Measurements from ENCODE around the gene TRPV4. TPM values are rescaled to one million over a fixed set of nuclear protein-coding genes. Genes with fewer than 3 reads are reported as not detected.

TRPV4 gene
- polyA plus RNA-seq, 1 donor from 2014 or later = not detected

GRCh38 chr12:109773384-109774011 lies 59.7 kb downstream of the TRPV4 start:
- no peak for TF ChIP-seq SMC3 (conservative IDR thresholded peaks at IDR 0.05; ENCODE audit: poor library complexity)
- no peak for TF ChIP-seq POLR2AphosphoS5 (IDR thresholded peaks at IDR 0.05)
- TF ChIP-seq EZH2 (IDR thresholded peaks at IDR 0.05; ENCODE audit: borderline replicate concordance, insufficient read depth, low read length, poor library complexity, severe bottlenecking) = no peak
- TF ChIP-seq EP300 (conservative IDR thresholded peaks at IDR 0.05; ENCODE audit: poor library complexity, severe bottlenecking) = no peak
- TF ChIP-seq, protein P1, sequence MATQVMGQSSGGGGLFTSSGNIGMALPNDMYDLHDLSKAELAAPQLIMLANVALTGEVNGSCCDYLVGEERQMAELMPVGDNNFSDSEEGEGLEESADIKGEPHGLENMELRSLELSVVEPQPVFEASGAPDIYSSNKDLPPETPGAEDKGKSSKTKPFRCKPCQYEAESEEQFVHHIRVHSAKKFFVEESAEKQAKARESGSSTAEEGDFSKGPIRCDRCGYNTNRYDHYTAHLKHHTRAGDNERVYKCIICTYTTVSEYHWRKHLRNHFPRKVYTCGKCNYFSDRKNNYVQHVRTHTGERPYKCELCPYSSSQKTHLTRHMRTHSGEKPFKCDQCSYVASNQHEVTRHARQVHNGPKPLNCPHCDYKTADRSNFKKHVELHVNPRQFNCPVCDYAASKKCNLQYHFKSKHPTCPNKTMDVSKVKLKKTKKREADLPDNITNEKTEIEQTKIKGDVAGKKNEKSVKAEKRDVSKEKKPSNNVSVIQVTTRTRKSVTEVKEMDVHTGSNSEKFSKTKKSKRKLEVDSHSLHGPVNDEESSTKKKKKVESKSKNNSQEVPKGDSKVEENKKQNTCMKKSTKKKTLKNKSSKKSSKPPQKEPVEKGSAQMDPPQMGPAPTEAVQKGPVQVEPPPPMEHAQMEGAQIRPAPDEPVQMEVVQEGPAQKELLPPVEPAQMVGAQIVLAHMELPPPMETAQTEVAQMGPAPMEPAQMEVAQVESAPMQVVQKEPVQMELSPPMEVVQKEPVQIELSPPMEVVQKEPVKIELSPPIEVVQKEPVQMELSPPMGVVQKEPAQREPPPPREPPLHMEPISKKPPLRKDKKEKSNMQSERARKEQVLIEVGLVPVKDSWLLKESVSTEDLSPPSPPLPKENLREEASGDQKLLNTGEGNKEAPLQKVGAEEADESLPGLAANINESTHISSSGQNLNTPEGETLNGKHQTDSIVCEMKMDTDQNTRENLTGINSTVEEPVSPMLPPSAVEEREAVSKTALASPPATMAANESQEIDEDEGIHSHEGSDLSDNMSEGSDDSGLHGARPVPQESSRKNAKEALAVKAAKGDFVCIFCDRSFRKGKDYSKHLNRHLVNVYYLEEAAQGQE (IDR thresholded peaks at IDR 0.05; ENCODE audit: borderline replicate concordance) = no peak
- TF ChIP-seq, protein P2, sequence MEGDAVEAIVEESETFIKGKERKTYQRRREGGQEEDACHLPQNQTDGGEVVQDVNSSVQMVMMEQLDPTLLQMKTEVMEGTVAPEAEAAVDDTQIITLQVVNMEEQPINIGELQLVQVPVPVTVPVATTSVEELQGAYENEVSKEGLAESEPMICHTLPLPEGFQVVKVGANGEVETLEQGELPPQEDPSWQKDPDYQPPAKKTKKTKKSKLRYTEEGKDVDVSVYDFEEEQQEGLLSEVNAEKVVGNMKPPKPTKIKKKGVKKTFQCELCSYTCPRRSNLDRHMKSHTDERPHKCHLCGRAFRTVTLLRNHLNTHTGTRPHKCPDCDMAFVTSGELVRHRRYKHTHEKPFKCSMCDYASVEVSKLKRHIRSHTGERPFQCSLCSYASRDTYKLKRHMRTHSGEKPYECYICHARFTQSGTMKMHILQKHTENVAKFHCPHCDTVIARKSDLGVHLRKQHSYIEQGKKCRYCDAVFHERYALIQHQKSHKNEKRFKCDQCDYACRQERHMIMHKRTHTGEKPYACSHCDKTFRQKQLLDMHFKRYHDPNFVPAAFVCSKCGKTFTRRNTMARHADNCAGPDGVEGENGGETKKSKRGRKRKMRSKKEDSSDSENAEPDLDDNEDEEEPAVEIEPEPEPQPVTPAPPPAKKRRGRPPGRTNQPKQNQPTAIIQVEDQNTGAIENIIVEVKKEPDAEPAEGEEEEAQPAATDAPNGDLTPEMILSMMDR (IDR thresholded peaks at IDR 0.05; ENCODE audit: poor library complexity, severe bottlenecking) = no peak
- no peak for TF ChIP-seq RAD21 (conservative IDR thresholded peaks at IDR 0.05)
- TF ChIP-seq MXI1 (conservative IDR thresholded peaks at IDR 0.05; ENCODE audit: poor library complexity, severe bottlenecking) = no peak
- TF ChIP-seq TAF1 (IDR thresholded peaks at IDR 0.05; ENCODE audit: low read depth) = no peak
- Histone ChIP-seq H3K27ac (ENCODE audit: low read length) (no peak overlapping the region), H3F3A (ENCODE audit: insufficient read depth, low read length, poor library complexity, severe bottlenecking) (no peaks in the 10 kb centered on the region), H3K79me2 (replicated peaks; ENCODE audit: insufficient read depth, low read length) (no peaks in the 10 kb centered on the region), H3K27me3 (ENCODE audit: insufficient read depth, low read depth, low read length) (no peaks in the 10 kb centered on the region), H3K4me3 (ENCODE audit: low read length) (no peak overlapping the region), H3K4me2 (ENCODE audit: low read length) (no peak overlapping the region), H3K9ac (ENCODE audit: low read length) (no peak overlapping the region), H3K9me3 (ENCODE audit: low read length) (no peaks in the 10 kb centered on the region), H3K9me2 (ENCODE audit: insufficient read depth, low read length) (no peaks in the 10 kb centered on the region), H2AFZ (ENCODE audit: low read depth, low read length) (no peak overlapping the region), H3K36me3 (ENCODE audit: insufficient read depth, low read length) (no peaks in the 10 kb centered on the region), H4K20me1 (ENCODE audit: insufficient read depth) (no peaks in the 10 kb centered on the region)

DNA sequence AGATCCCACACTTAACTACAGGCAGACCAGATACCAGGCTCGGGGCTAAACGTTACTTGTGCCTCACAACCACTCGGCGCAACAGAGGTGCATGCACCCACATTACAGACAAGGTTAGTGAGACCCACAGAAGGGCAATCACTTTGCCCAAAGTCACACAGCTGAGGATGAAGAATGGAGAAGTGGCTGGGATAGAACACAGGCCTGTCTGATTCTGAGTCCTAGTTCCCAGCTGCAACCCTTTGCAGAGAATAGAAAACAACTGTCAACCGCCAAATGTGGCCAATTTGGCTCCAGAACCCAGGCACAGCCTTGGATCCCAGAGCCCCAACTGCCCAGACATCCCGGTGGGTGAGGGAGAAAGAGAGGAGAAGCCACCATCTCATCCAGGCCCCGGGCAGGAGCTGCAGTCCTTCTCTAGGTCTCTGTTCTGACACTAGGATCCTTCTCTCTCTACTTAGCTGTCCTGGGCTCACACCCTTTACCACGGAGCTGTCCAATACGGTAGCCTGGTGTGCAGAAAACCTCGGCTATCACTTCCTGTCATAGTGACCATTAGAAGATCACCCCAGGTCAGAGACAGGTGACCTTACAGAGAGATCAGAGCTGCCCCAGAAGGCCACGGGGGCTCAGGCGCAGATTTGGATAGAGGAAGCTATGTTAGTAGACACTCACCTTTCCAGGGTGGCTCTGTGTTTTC lies 60.4 kb downstream of the TRPV4 start:
- TF ChIP-seq MXI1 (conservative IDR thresholded peaks at IDR 0.05; ENCODE audit: poor library complexity, severe bottlenecking) (no peak), RAD21 (conservative IDR thresholded peaks at IDR 0.05) (no peak), EZH2 (IDR thresholded peaks at IDR 0.05; ENCODE audit: borderline replicate concordance, insufficient read depth, low read length, poor library complexity, severe bottlenecking) (no peak), EP300 (conservative IDR thresholded peaks at IDR 0.05; ENCODE audit: poor library complexity, severe bottlenecking) (no peak), TAF1 (IDR thresholded peaks at IDR 0.05; ENCODE audit: low read depth) (no peak), POLR2AphosphoS5 (IDR thresholded peaks at IDR 0.05) (no peak), SMC3 (conservative IDR thresholded peaks at IDR 0.05; ENCODE audit: poor library complexity) (no peak)
- TF ChIP-seq, protein P1 (IDR thresholded peaks at IDR 0.05; ENCODE audit: borderline replicate concordance) = no peak
- TF ChIP-seq, protein P2 (IDR thresholded peaks at IDR 0.05; ENCODE audit: poor library complexity, severe bottlenecking) = no peak
- Histone ChIP-seq H3K9ac (ENCODE audit: low read length) (no peak overlapping the region), H3K4me3 (ENCODE audit: low read length) (no peak overlapping the region), H3K9me3 (ENCODE audit: low read length) (no peaks in the 10 kb centered on the region), H4K20me1 (ENCODE audit: insufficient read depth) (no peaks in the 10 kb centered on the region), H3K4me2 (ENCODE audit: low read length) (no peak overlapping the region), H3K36me3 (ENCODE audit: insufficient read depth, low read length) (no peaks in the 10 kb centered on the region), H3K27me3 (ENCODE audit: insufficient read depth, low read depth, low read length) (no peaks in the 10 kb centered on the region), H3K27ac (ENCODE audit: low read length) (no peak overlapping the region), H3K9me2 (ENCODE audit: insufficient read depth, low read length) (no peaks in the 10 kb centered on the region), H3K79me2 (replicated peaks; ENCODE audit: insufficient read depth, low read length) (no peaks in the 10 kb centered on the region), H2AFZ (ENCODE audit: low read depth, low read length) (no peak overlapping the region), H3F3A (ENCODE audit: insufficient read depth, low read length, poor library complexity, severe bottlenecking) (no peaks in the 10 kb centered on the region)
